T follicular helper cell (primary cell): ENCODE measurements around the gene ITPR1.

ENCODE experiments used
- DNase-seq: peaks from one replicate; pipeline ENCODE4 v3.0.0-alpha.2; 2020; ENCODE audit warnings: low read depth

Gene ITPR1

DNA sequence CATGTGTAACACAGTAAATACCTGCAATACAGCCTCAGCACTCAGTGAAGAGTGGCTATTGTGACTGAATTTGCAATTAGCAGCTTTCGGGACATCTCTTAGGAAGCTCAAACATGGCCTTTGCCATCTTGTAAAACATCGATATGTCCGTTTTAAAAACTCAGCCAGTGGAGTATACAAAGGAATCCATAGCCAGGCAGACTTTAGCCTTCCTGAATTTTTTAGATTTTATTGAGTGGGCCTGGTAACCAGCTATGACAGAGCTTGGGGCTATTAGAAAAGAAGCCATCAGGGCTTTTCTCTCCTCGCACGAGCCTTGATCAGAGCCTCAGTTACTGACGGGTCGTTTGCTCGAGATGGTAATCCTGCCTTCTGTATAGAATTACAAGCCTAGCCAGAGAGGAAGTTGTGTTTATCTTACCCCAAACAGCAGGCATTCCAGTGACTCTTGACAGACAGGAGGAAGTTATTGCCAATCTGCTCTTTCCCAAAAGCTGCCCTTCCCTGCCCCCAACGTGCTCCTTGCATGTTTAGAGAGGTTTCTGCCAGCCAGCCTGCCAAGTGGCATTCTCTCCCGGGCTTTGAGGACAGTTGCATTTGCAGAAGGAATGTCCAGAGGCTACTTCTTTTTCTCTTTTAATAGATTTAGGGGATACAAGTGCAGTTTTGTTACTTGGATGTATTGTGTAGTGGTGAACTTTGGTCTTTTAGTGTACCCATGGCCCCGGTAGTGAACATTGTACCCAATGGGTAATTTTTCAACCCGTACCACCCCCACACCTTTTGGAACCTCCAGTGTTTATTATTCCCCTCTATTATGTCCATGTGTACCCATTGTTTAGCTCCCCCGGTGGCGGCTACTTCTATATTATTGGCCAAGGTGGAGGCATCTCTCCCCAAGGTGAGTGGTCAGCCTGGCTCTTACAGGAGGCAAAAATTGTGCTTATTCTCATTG, 40.6 kb downstream of the ITPR1 start:
- no peak for DNase-seq

DNA sequence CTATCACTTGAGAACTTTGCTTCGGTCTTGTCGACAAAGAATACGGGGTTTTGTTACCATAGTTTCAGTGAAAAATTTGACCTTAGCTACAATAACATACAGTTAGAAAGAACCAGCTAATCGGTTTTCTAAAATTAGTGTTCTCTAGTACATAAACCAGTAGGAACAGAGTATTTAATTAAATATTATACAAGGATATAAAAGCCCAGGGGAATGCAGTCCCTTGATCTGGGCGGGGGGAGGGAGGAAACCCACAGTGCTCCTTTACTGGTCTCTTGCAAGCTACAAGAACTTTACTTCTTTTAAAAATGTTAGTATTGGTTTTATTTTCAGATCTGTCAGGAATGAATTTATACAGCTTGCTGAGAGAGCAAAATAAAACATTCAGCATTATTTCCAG, 41.8 kb downstream of the ITPR1 start:
- DNase-seq, result no peak

DNA sequence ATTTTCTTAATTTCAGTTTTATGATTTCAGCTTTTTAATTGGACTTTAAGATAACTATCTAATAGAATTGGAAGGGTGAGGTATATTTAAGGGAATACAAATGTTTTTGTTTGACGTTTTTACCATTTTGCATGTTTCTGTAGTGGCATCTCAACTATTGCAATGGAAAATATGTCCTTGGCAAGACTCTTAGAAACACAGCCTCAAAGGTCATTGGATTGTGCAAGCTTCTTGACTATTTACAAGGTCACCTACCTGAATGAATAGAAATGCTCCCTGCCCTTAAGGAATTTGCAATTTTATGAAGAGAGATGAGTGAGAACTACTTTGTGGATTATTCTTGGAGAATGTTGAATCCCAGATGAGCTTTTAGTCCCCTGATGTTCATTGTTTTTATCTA, 43.1 kb downstream of the ITPR1 start:
- no peak for DNase-seq

DNA sequence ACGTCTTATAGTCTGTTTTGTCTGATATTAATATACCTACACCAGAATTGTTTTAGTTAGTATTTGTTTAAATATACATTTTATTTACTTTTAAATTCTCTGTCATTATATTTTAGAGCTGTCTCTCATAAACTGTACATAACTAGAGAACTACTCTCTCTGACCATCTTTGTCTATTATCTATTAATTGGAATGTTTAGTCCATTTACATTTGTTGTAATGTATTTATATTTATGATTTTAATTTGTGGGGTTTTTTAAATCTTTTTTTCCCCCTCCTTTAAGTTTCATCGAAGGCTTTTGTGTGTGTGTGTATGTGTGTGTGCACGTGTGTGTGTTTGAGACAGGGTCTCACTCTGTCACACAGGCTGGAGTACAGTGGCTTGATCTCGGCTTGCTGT, 47.1 kb downstream of the ITPR1 start:
- no peak for DNase-seq

DNA sequence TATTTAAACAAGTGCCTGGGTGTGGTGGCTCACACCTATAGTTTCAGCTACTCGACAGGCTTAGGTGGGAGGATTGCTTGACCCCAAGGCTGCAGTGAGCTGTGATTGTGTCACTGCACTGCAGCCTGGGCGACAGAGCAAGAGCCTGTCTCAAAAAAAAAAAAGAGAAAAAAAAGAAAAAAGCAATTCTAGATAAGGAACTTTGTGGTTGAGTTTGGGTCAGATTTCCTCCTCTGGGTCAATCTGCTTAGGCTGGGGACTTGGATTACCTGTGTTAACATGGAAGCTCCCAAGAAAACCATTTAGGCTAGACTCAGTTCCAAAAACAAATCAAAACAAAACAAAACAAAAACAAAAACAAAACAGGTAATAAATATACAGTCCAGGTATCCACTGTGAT, 50.0 kb downstream of the ITPR1 start:
- no peak for DNase-seq

DNA sequence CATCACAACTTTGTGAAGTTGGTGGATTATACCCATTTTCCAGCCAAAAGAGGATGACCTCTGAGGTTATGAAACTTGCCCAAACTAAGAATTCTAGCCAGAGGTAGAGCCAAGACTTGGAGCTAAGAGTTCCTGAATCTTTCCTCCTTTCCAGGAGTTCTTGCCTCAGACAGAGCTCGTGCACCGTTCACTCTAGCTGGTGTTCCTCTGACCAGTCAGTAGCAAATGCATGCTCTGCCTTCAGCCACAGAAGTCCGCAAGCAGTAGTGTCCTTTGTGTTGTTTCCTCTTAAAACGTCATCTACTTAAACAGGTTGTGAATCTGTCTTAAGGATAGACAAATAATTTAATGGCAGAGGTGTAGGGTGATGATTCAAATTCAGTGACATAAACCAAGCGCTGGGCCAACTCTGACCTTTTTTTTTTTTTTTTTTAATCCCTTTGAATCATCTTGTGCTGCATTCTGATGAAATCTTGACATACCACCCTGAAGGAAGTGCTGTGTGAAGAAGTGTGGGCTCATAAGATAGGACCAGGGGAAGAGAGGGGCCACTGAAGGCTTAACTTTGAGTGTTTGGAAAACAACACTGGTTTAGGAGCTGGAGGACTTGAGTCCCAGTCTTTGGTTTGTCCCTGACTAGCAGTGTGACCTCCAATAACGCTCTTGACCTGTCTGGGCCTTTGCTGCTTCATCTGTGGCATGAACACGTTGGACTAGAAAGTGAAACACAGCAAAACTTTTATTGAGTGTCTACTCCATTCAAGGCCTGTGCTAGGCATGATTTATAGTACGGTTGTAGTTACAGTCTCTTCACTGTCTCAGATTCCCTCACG, 53.4 kb downstream of the ITPR1 start:
- no peak for DNase-seq

DNA sequence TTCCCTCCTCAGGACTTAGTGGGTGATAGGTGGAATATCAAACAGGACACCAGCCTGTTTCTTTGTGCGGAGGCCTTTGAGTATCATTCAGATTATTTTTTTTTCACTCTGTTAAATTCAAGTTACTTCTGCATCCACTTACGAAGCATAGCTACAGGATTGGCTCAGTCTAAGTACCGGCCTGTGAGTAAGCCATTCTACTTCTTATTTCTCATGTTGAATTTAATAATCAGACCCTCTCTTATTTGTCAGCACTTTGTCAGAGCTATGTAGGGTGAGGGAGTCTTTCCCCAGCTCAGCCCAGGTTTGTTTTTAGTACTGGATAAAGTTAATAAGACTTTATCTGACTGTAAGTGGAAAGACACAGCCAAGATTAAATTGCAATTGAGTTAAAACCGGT, 54.7 kb downstream of the ITPR1 start:
- no peak for DNase-seq

DNA sequence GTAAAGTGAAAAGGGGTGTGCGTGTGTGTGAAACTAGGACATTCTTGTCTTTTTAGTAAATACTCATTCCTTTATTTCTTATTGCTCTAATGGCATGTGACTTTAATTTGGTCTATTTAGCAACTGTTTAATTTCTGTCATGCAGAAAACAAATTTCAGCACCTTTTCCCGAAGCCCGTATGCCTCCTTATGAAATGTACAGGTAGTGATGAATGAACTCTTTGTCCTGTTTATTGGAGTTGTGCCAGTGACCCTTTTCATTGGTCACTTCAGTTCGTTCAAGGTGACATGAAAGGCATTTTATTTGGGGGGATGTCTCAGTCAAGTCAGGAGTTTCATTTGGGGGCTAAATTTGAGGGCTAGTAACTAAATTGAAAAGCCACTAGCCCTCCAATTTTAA, 55.2 kb downstream of the ITPR1 start:
- no peak for DNase-seq

DNA sequence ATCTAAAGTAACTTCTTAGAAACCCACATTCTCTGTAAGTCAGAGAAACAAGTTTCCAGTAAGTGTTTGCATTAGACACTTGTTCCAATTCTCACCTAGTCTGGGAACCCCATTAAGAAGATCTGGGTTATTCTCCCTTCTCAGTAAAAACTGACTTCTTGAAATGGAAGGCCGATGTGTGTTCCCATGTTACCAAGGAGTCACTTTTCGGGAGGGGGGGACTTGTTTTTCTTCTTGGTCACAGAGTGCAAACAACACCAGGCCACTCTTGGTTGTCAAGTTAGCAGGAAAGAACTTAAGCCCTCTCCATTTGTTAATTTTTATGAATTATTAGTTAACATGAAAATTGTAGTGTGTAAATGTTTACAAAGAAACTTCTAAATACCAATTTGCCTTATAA, 55.6 kb downstream of the ITPR1 start:
- no peak for DNase-seq

DNA sequence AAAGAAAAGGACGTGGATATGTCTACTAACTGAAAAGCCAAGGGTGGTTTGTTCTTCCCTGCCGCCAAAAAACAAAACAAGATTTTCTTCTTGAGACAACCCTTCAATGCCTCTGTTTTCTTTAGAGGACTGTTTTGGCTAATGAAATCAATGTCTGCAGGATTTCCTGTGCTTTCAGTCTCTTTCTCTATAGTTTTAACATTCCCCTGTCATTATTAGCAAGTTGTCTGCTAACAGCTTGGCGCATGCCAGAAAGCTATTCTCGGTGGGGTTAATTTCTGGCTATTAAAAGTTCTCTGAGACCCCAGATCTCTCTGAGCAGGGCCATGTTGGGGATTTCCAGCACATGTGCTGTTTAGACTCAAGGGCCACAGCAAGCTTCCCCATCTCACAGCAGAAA, 56.7 kb downstream of the ITPR1 start:
- DNase-seq, result no peak

DNA sequence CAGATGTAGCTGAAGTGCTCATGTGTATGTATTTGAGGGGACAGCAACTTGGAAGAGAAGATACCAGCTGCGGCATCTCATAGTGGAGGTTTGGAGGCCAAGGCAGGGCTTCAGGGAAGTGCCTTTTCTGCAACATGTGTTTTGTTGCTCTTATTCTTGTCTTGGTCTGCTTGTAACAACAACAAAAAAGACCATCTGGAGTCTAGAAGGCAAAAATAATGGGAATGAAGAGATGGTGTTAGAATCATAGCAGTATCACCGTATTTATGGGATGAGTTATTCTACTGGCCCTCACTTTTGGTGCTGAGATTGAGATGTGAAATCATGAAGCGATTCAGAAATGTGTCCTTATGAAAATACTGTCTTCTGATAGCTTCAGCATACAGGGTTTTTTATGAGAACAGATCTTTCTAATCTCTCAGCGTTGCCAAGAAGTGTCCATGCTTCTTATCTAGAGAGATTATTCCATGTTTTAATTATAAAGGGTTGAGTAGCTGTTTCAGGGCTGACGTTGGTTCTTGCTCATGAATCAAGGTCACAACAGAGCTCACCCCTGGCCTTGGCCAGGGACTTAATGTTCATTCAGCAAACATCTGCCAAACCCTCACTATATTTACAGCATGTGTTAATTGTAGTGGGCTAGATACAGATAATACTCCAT, 58.0 kb downstream of the ITPR1 start:
- no peak for DNase-seq

DNA sequence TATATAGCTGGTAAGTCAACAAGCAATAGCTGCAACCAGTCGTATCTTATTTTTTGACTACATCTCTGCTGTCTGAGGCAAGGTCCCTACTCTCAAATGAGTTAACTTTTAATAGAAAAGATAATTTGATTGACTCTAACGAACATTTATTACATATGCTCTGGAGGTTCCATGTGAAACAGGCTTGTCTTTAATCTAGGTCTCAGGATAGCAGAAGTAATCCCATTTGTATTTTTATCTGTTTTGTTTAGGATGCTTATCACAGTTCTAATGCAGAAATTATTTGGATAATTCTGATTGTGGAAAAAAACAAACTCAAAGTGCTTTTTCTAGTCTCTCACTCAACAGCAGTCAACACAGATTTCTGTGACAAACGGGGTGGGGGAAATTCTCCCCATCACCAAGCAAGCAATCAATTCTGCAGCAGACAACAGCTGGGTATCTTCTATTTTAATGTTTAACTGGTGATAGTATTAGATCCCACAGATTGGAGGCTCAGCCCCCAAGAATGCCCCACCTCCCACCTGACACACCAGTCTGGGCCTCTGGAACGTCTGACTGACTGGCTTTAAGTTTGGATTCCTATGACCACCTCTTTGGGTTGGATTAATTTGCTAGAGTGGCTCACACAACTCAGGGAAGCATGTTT, 58.8 kb downstream of the ITPR1 start:
- no peak for DNase-seq

DNA sequence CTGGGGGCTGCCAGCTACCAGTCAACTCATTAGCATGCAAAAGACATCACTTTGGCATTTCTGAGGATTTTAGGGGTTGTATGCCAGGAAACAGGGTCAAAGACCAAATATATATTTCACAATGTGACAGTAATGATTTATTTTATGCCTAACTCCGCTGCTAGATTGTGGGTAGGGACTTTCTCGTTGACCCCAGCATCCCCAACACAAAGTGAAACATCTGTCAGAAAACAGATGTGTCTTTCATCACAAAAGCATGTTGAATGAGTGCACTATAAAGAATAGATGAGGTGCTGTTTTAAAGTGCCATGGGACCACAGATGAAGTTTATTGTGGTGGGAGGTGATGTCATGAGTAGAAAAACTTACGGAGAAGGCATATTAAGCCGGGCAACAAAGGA, 59.7 kb downstream of the ITPR1 start:
- no peak for DNase-seq

DNA sequence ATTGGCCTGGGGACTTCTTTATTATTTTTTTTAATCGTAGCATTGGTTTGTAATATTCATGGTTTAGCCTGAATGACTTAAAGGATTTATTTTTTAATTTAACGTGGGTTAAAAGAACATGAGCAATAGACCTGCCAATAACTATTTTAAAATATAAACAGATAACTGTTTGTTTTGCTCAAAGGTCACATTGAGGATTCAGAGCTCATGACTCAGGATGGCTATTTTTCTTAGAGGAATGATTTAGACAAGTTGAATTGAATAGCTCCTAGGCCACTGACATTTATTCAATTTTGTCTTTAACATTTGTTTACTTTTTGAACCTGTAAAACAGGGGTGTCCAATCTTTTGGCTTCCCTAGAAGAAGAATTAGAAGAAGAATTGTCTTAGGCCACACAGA, 68.5 kb downstream of the ITPR1 start:
- no peak for DNase-seq

DNA sequence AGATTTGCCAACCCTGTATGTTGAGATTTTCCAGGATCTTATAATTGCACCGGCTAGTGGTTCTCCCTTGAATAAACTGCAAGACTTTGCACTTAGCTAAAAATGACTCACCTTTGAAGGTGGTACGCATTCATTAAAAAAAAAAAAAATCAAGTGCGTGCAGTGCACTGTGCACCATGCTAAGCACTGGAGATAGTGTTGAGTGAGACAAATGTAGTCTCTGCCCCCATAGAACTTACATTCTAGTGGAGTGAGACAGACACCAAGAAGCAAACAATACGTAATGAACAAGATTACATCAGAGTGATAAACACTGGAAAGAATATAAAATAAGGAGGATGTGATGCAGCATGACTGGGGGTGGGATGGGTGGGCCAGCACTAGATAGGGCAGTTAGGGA, 69.4 kb downstream of the ITPR1 start:
- DNase-seq, result no peak

DNA sequence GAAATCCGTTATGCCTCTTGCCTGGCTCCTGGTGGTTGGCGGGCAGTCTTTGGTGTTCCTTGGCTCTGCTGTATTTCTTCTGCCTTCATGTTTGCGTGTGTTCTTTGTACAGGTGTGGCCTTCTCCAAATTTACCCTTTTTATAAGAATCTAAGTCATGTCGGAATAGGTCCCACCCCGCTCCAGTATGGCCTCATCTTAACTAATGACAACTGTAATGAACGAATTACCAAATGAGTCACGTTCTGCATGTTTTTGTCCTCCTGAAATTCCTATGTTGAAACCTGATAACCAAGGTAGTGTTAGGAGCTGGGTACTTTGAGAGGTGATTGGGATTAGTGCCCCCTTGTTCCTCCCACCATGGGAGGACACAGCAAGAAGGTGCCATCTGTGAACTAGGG, 71.1 kb downstream of the ITPR1 start:
- DNase-seq, result no peak

DNA sequence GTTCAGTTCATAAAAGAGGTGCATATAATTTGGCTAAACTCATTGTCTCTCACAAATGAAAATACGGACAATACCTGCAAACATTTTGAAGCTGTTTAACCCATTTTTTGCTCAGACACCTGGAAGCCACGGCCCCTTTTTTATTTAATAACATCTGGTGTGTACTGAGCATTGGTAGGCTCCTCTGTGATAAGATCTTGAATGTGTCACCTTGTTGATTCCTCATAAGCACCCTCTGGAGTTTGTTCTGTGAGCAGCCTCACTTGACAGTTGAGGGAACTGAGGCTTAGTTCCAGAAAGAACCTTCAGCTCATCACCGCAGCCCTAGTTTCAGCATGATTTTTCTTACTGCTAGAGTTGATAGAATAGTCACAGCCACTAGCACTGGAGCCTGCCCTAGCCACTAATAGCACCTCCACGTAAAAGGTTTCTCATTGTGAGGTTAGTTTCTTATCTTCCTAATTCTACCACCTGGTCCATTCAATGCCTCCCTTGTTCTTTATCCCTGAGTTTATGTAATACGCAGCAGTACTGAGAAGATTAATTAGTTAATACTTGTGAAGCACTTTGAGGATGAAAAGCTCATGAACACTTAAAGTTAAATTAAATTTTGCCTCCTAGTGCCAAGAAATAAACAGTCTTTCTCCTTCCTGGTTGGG, 71.9 kb downstream of the ITPR1 start:
- no peak for DNase-seq

DNA sequence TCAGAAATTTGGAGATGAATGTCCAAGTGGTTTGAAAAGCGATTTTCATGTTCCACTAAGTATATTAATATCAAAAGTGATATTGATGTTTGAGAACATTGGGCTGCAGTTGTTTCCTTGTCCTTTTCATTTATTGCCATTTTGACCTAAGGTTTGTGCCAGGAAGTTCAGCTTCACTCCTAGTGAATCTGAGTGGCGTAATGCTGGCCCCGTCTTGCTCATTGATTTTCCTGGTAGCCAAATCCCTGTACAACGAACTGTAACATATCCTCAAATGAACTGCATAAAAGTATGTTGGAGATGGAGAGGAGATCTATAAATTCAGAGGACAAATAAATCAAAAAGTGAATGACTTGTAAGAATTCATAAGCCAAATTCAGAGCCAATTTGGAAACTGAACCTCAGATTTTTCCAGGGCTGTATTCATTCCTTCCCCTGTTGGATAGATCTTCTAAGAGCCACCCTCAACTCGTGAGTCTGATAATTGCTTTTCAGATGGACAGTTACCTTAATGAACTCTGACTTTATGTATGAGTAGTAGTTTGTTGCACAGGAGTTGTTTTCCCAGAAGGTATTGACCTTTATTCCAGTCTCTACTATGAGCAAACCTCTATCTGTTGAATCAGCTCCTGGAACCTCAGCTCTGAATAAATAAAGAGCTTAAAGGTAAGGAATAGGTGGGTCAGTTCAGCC, 72.8 kb downstream of the ITPR1 start:
- no peak for DNase-seq

DNA sequence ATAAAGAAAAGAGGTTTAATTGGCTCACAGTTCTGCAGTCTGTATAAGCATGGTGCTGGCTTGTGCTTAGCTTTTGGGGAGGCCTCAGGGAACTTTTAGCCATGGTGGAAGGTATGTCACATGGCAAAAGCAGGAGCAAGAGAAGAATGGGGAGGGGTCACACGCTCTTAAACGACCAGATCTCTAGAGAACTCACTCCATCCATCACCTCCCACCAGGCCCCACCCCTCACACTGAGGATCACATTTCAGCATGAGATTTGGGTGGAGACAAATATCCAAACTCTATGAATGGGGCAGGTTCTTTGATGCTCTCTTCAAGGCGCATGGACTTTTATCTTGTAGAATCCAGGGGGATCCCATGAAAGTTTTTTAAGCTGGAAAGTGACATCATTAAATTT, 75.7 kb downstream of the ITPR1 start:
- no peak for DNase-seq

DNA sequence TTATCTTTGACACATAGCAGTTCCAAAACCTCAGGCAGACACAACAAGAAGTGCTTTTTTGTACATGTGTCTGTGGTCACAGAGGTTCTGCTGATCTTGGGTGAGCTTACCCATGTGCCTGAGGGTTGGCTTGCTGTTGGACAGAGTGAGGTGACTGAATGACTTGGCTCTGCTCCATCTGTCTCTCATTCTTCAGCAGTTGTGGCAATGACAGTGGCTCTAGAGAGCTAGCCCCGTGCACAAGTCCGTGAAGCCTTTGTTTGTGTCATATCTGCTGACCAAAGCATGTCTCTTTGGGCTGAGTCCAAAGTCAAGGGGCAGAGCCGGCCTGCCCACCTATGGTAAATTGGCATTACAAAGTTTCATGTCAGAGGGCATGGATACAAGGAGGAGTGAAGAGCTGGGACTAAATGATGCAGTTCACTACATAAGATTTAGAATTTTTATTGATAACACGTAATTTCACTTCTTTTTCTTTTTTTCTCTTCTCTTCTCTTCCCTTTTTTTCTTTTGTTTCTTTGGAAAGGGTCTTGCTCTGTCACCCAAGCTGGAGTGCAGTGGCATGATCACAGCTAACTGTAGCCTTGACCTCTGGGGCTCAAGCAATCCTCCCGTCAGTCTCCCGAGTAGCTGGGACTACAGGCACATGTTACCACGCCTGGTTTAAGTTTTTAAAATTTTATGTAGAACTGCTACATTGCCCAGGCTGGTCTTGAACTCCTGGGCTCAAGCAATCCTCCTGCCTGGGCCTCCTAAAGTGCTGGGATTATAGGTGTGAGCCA, 77.9 kb downstream of the ITPR1 start:
- no peak for DNase-seq
